RCC 7860 (cell line): ENCODE data around the gene JCAD.
"Not testable (repeated sequence)": the region's sequence is repeated elsewhere in the genome, so short reads cannot be mapped to it uniquely, and the experiment has no call there.

ENCODE experiments used
- DNase-seq: peaks from one replicate; pipeline ENCODE4 v3.0.0-alpha.2; 2015; ENCODE audit warnings: low spot score
- FAIRE-seq: peaks from 2 replicates; lab custom pipeline; 2012; peaks lifted over from hg19 to GRCh38; lab: Jason Lieb, UNC

Gene JCAD, protein sequence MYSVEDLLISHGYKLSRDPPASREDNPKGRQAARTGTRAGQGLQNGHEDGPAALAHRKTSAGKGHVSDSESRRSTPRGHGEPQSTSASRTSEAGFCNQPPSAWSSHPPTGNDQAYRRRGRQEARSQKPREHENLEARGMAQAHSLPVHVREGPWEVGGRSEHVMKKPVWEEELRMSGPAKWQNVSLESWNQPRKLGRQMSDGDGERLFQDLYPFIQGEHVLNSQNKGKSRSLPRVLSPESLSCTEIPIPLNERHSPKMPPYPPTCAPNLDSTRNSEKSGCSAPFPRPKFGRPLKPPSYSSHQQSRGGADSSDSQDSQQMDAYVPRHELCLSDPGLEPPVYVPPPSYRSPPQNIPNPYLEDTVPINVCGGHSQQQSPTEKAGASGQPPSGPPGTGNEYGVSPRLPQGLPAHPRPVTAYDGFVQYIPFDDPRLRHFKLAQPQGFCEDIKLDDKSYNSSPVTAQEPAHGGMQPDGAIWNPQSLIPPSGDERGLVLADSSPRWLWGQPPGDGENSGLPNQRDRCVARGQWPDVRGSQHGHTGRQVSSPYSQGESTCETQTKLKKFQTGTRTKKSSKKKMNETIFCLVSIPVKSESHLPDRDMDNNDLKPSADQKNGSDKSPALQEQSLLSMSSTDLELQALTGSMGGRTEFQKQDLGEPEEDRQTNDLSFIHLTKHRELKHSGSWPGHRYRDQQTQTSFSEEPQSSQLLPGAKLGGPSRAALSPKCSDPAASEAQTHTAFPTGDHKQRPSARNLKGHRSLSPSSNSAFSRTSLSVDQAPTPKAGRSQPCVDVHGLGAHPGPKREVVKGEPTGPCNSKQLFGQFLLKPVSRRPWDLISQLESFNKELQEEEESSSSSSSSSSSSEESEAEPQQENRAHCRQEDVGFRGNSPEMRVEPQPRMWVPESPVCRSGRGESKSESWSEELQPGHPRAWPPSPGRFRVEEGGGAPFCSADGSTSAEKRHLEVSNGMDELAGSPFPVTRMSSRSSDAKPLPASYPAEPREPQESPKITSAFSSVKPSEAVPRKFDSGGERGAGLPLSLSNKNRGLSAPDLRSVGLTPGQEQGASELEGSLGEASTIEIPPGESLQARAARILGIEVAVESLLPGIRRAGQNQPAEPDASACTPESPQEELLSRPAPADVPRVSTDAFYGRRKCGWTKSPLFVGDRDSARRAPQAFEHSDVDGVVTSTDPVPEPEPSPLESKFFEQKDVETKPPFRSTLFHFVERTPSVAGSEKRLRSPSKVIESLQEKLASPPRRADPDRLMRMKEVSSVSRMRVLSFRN (N-terminal part only)

DNA sequence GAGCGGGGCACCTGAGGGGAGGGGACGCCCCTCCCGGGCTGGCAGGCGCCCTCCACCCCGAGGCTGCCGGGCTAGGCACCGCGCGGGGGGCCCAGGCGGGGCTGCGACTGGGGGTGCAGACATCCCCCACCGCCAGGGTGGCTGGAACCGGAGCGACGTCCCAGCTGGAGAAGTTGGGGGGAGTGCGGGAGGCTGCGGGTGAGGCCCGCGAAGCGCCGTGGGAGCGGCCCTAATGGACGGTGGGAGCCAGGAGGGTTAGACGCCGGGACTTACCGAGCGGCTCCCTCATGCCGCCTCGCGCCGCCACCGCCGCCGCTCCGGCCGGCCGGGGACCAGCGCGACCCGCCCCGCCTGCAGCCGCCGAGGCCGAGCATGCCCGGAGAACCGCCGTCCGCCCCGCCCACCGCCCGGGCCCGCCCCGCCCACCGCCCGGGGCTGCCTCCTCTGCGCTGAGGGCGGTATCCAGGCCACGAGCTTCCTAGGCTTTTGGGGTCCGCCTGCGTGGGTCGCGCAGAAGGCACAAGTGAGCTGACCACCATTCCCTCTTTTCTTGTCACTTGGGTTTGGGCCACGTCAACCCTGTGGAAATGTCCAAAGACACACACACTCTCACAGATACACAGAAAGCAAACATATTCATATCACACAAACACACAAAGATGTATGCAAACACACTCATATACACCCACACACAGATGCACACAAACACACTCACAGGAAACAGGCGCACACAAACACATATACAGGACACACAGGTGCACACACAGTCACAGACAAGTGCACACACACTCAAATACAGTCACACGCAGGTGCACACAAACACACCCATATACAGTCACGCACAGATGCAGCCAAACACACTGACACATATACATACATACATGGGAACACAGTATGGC is at the start of gene JCAD:
JCAD (minus strand) TSS at position 378 of the 899 bp plus-strand sequence. CDS start 11,774 bp downstream, outside the sequence.
- DNase-seq = peak; percentile 32
- no peak for FAIRE-seq

DNA sequence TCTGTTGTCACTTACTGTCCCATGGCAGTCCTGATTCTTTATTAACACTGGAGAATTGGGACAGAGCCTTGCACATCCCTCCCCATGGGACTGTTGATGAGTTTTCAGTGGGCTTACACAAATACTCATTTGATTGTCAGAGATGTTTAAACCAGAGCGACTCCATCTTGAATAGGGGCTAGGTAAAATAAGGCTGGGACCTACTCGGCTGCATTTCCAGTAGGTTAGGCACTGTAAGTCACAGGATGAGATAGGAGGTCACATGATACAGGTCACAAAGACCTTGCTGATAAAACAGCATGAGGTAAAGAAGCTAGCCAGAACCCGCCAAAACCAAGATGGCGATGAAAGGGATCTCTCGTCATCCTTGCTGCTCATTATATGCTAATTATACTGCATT is 47.6 kb upstream of the JCAD start:
- FAIRE-seq (no peak), DNase-seq (no peak)

DNA sequence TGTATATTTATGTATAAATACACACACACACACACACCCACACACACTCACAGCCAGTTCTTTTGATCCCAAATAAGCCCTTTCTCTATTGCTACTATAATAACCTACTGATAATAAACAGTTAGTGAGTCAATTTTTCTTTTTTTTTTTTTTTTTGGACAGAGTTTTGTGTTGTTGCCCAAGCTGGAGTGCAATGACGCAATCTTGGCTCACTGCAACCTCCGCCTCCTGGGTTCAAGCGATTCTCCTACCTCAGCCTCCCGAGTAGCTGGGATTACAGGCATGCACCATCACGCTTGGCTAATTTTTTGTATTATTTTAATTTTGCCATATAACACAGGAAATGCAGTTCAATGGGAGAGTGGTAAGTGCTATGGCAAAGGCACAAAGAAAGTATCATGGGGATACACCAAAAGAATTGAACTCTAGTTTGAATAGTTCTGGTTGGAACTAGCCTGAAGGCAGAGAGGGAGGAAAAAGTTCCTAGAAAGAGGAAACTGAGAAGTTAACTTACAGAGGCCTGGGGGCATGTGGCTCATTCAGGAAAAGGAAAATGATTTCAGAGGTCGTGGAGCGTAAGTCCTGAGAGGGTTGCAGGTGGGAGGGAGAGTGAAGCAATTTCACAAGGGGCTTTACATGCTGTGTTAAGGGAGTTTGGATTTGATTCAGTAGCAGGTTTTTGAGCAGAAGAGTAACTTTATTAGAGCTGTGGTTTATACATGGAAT is 44.4 kb upstream of the JCAD start:
- no peak for FAIRE-seq
- DNase-seq = no peak

DNA sequence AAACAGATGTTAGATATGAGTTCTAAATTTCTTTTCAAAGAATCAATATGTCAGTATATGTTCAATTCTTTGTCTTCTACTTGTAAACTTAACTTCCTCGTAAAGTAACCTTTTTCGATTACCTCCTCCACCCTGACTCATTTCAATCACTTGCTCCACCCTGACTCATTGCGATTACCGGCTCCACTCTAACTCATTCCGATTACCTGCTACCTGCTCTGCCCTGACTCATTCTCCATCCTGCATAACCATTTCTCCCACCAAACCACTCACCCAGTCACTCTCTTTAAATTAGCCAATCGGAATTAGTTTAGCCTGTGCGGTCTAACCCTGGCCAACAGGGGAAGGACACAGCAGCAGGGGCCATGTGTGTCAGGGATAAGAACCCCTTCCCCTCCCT is 40.3 kb upstream of the JCAD start:
- peak; percentile 71 for DNase-seq
- FAIRE-seq = not testable (repeated sequence)

DNA sequence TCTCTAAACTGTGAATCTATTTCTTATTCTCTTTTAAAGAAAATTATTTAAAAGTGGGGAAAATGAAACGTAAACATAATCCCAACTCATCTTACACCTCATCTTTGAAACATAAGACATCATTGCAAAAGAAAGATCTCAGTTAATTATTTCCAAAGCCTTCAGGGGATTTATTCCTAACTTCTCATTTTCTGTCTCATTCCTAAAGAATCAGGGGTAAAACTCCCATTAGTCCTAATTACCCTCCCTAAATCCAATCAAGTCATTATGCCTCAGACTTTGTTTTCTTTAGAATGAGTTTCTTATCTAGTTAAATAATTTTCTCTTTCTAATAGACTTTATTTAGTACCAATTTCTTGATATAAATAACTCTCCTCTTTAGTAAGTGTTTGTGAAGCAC is 39.7 kb upstream of the JCAD start:
- DNase-seq (no peak), FAIRE-seq (no peak)

DNA sequence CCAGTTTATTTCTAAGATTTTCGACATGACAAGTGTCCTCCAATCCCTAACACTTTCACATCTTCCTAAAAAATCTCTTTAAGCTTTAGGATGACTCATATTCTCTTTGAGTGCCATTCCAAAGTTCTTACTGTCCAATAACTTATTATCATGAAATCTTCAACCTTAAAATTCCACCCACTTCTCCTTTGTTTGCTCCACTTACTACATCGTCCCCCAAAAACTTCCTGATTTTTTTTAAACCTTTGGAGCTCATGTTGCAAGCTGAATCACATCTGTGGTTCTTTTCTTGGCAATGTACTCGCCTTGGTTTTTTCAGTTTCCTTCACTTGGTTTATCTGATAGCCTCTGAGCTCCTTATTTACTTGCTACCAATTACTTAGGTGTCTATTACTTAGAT is 39.2 kb upstream of the JCAD start:
- DNase-seq (peak; percentile 82), FAIRE-seq (peak; percentile 93)

DNA sequence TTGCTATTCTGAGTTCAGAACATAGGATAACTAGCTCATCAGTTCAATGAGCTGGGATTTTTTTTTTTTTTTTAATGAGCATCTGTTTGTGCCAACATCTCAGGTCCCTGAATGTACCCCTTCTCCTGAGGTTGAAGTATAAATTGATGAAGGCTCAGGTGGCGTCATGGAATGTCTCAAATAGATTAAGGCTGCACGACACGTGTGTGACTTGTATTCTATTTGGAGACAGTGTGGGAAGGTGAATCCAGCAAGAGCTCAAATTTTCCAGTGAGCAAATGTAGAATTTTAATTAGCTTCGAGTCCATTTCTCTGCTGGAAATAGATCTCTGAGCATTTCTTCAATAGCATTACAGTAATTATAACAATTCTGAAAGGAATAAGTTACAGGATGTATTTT is 37.2 kb upstream of the JCAD start:
- FAIRE-seq (no peak), DNase-seq (no peak)

DNA sequence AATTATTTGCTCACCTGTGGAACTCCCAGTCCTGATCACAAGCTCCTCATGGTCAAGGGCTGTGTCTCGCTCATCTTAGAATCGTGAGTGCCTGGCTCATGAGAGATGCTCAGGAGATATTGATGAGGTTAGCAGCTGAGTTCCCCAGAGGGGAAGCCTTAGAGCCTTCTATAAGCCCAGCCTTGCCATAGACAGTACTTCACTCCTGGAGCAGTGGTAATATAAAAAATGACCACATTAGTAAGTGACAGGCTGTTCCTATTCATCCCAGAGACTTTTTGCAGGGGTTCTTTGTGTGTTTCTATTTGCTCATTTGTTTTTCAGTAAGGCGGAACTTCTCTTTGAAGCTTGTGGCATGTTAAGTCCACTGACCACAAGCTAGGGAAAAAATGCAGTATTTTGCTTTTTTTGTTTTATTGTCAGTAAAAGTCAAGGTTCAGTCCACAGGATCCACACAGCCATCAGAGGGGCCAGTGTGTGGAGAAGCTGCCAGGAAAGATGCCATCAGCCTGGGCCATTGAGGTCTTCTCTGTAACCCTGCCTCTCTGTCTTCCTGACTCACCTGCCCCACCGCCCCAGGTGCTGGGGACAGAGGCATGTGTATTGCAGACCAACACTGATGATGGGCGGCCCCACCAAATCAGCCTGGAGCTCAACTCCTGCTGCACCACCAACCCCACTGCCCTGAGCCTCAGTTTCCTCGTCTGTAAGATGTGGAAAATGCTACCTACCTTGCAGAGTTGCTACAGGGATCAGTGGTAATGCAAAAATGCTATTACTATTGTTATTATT is 36.4 kb upstream of the JCAD start:
- DNase-seq (no peak), FAIRE-seq (no peak)

DNA sequence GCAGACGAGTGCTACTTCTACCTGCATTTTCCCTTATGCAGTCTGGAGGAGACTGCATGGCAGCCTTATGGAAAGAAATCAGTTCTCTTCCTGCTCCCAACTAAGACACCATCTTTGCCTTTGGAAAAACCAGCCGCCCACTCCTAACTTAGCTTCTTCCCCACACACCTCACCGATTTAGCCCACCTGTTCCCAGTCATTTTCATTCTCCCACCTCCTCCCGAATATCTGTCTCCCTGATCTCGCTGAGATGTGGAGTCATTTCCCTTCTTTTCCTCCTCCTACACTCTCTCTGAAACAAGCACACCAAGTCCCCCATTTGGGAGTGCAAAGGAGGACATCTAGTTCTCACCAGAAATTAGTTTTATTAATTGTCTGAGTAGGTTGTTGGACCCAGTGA is 35.2 kb upstream of the JCAD start:
- DNase-seq (no peak), FAIRE-seq (no peak)

DNA sequence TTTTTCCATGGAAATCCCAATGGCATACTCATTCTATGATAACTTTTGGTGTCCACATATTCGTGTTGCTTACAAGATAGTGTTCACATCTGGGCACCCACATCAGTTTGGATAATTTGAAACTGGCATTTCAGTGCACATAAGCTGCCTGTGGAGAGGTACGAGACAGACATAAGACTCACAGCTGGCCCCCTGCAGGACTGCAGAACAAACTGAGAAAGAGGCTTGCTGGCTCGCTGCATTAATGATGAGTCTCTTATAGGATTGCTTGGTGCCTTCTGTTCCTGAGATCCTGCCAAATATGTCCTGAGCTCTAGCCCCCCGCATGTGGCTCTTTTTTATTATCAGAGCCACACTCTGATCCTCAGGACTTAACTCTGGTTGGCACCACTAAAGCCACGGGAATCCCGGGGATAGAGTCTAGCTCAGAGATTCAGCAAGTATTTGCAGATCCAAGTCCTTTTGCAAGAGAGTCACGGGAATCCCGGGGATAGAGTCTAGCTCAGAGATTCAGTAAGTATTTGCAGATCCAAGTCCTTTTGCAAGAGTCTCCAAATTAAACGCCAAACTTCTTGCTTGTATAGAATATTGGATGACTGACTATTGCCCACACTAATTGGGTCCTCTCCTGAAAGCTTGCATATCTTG is 34.0 kb upstream of the JCAD start:
- DNase-seq (no peak), FAIRE-seq (no peak)

DNA sequence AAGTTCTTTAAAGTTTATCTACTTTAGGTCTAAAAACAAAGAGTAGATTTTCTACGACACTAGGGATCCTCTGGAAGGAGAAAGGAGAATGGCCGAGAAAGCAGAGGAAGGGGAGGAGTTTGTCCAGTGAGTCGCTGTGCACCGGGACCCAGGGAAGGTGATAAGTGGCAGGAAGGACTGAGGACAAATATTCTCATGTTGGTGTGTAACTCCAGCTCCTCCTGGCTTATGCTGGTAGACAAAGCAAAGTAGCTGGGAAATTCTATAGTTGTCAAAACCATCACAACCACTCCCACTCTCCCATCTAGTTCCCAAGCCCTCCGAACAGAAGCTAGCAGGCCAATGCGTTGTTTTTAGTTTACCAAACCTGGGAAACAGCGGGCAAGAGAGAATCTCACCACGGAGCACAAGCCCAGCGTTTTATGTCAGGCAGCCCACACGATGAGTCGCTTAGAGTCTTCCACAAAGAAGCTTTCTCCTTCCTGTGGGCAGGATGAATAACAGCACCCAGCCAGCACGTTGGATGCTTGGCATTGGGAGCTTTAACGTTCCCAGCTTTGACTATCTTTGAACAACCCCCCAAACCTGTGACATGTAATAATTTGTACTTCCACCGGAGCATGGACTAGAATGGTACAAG is 32.9 kb upstream of the JCAD start:
- peak; percentile 62 for DNase-seq
- FAIRE-seq = peak; percentile 58

DNA sequence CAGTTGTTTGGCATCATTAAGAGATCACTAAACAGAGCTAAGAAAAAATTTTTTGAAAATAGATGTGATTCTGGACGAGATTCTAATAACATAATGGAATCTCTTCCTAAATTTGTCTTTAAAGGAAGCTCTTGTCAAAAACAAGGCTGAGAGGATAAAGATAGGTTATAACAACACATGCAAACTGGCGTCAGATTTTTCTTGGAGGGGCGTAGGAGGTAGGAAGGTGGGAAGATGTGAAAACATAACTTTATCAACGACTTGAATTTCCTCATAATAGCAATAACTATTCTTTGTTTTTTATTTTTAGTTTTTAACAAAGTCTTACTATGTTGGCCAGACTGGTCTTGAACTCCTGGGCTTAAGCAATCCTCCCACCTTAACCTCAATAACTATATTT is 31.8 kb upstream of the JCAD start:
- no peak for FAIRE-seq

DNA sequence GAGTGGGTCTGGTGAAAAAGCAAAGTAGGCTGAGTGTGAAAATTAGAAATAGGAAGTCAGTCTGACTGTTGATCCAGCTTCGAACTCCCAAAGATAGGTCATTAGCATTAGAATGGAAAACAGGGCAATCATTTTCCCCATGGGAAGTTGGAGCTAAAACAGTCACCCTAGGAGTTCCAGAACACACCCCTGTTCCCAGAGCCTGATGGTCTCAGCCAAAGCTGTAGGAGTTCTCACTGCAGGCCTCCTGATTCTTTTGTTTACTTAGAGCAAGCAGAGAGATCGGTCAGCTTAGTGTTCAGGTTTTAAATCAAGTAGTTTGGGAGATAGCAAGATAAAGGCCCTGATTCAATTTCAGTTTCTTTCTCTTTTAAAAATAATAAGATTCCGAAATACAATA is 28.8 kb upstream of the JCAD start:
- FAIRE-seq (no peak), DNase-seq (no peak)

More for the DNA sequence above, 31.8 kb upstream of the JCAD start:
- no peak for DNase-seq

DNA sequence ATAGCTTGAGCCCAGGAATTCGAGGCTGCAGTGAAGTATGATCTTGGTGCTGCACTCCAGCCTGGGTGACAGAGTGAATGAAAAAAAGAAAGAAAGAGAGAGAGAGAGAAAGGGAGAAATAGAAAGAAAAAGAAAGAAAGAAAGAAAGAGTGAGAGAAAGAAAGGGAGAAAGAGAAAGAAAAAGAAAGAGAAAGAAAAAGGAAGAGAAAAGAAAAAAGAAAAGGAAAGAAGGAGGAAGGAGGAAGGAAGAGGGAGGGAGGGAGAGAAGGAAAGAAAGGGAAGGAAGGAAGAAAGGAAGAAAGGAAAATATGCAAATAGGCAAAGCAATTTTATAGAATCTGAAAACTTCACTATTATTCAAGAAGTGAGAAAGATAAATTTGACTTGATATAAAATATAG is 24.5 kb upstream of the JCAD start:
- FAIRE-seq (no peak), DNase-seq (no peak)

DNA sequence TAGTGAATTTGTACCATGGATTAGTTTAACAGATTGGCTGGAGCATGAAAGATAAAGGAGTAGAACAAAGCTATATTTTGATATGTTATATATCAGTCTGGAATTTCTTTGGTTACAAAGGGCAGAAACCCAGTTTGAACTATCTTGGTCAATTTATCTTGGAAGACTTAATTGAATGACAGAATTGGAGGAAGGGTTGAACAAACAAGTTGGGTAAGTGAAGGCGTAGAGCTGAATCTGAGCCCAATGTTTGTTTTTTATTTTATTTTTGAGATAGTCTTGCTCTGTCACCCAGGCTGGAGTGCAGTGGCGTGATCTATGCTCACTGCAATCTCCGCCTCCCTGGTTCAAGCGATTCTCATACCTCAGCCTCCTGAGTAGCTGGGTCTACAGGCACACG is 21.8 kb upstream of the JCAD start:
- no peak for DNase-seq
- no peak for FAIRE-seq

DNA sequence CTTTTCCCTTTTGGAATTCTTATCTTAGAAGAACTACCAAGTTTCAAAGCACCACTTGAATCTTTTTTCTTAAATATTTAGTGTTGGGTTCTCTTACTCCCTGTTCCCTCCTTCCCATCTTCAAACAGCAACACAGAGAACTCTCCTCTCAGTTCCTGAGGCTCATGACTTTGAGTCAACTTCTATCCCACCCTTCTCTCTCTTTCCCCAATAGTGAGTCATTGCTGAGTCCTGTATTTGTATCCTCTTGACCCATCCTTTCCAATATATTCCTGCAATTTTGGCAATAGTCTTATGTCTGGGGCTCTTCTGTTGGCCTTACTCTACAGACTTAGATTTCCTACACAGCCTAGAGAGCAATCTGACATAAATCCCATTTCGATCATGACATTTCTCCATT is 20.8 kb upstream of the JCAD start:
- DNase-seq (no peak), FAIRE-seq (no peak)

DNA sequence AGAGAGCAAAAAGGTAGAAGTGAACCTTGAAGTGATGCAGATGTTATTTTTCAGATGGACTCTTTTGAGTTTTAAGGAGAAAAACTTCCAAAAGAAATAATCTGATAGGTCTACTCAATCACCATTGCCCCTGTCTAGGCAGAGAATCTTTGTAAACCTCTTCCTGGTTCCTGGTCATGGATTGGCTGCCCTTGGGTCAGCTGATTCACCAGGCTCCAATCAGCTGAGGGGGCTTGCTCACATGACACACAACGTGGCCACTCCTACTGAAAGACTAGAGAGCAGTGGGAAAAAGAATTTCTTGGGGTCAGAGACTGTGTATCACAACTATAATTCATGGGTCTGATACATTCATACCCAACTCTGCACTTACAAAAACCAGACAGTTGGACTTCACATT is 20.0 kb upstream of the JCAD start:
- FAIRE-seq = no peak
- no peak for DNase-seq

DNA sequence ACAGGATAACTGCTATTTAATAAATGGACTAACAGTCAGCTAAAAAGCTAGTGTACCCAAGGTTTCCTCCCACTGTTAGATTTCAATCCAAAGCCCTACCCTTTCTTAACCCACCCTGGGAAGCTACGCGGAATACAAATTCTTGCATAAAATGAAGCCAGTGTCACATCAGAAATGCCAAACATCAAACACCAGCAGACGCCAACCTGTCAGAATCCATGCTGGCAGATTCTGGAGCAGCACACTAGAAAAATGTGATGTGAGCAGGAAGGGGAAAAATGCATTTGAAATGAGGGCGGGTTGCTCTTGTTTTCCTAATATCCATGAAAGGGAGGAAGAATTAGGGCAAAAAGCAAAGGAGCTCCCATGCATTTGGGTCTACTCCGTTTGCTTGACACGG is 16.1 kb upstream of the JCAD start:
- FAIRE-seq (no peak), DNase-seq (no peak)
